NCI-H446 treated with DMSO at 0.1 percent for 48 hours (cell line): ENCODE measurements around the gene IL1B.

Experiments
- DNase-seq: peaks from one replicate; lab custom pipeline; 2025; lab: John Stamatoyannopoulos, UW

The IL1B gene

GRCh38 chr2:112829101-112829960 is 7.2 kb downstream of the IL1B start:
- DNase-seq: no peak

- no peak for DNase-seq
These were observed 8.3 kb downstream of the IL1B start for GRCh38 chr2:112828251-112828691.

DNA sequence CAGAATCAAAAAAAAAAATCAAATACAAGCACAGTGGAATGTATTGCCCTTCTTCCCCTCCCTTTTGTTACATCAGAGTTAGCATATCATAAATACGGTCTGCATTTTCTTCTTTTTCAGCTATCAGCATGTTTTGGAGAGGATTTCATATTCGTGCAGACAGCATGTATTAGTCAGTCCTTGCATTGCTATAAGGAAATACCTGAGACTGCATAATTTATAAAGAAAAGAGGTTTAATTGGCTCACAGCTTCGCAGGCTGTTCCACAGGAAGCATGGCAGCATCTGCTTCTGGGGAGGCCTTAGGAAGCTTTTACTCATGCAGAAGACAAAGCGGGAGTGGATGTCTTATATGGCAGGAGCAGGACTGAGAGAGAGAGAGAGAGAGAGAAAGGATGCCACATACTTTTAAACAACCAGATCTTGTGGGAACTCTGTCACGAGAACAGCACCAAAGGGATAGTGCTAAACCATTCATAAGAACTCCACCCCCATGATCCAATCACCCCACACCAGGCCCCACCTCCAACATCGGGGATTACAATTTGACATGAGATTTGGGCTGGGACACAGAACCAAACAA is 8.9 kb downstream of the IL1B start:
- no peak for DNase-seq

DNA sequence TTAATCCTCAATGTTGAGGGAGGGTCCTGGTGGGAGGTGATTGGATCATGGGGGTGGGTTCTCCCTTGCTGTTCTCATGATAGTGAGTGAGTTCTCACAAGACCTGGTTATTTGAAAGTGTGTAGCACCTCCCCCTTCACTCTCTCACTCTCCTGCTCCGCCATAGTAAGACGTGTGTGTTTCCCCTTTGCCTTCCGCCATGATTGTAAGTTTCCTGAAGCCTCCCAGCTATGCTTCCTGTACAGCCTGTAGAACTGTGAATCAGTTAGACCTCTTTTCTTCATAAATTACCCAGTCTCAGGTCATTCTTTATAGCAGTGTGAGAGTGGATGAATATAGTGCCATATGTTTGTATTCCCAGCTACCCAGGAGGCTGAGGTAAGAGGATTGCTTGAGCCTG is 9.6 kb downstream of the IL1B start:
- no peak for DNase-seq

DNA sequence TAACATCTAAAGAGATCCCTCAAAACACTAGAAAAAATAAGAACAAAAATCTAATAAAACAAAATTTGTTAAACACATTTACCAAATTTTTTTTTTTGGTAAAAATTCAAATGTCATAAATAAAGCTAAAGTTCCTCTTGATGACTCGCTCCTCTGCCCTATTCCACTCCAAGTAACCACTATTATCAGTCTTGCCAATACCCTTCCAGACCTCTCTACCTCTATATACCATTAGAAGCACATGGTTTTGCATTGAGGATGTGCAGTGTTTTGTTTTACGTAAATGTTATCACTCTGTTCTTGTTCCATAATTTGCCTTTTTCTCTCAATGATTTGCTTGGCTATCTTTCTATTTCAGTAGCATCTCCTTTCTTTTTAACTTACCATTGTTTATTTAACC is 10.9 kb downstream of the IL1B start:
- no peak for DNase-seq

- no peak for DNase-seq
These were observed 11.9 kb downstream of the IL1B start for GRCh38 chr2:112824694-112825085.

DNA sequence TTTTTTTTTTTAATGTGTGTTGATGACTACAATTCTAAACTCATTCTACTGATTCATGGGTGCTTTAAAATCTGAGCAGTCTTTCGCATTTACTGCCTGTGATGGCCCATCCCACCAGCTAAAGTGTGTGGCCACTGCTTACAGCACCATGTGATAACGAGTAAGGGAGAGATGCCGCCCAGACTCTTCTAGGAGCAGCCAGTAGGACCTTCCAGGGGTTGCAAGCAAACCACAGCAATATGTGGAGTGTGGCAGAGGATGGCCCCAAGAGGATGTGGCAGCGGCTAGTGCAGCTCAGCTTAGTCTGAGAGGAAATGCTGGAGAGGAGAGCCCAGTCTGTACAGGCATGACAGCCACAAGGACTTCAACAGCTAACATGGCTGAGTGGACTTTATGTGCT is 14.9 kb downstream of the IL1B start:
- DNase-seq: no peak

- DNase-seq: no peak
These were observed 15.4 kb downstream of the IL1B start for GRCh38 chr2:112821142-112821541.

- DNase-seq: no peak
These were observed 16.2 kb downstream of the IL1B start for GRCh38 chr2:112820343-112820742.

DNA sequence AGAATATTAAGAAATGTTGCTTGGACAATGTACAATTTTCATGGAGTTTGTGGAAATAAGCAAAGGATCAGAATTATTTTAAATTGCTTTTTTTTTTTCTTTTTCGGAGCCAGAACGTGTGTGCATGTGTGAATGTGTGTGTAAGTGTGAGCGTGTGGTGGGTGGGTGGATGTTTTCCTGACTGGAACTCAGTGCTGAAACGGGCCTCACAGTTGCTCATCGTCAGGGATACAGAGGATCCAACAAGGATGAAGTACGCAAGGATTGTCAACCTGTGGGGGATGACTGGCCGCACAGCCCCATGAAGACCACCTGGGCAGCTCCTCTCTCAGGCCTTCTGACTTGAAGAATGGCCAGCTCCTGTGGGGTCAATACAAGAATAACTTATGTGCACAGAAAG is 17.5 kb downstream of the IL1B start:
- no peak for DNase-seq

GRCh38 chr2:112818094-112818902 is 18.3 kb downstream of the IL1B start:
- no peak for DNase-seq

GRCh38 chr2:112817082-112817689 is 19.4 kb downstream of the IL1B start:
- DNase-seq: no peak

- DNase-seq: no peak
These were observed 22.3 kb downstream of the IL1B start for GRCh38 chr2:112814278-112814677.

GRCh38 chr2:112813280-112813966 is 23.2 kb downstream of the IL1B start:
- no peak for DNase-seq

DNA sequence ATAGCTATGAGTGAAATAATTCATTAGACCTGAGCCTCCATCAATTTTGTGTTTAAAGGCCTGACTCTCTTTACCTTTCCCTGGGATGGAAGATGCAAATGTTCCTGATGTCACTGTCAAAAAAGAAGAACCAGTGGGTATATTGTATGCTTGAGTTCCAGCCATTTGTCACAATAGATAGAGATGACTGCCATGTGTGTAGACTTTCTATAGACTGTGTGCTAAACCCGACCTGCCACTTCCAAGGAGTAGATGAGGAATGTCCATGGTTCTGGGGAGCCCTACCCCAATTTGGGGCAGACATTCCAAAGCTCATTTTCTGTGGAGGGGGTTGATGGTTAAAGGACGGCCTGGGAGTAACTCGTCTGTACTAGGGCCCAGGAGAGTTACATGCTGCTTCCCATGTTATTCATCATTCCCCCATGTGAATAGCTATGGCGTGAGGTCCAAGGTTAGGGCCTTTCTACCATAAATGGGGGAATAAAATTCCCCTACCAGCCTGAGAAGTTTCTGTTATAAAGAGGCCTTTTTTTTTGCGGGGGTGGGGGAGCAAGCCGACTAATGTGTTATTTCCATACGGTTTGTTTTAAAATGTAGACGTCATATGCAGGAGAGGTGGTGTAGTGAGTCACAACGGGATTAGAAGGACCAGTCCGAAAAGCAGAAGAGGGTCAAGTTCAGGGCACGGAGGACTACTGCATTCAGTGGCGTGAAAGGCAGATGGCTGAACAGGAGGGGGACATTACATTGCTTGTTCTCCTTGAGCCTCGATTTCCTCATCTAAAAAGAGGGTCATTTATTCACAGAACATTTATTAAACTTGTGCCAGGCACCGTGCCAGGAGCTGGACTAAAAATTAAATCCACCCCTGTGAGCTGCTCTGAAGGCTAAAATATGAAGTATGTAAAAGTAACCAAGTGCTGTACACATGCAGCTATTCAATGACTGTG is 24.0 kb downstream of the IL1B start:
- no peak for DNase-seq

- no peak for DNase-seq
These were observed 24.7 kb downstream of the IL1B start for GRCh38 chr2:112811841-112812306.

GRCh38 chr2:112811276-112811831 is 25.2 kb downstream of the IL1B start:
- no peak for DNase-seq

GRCh38 chr2:112809112-112809511 is 27.5 kb downstream of the IL1B start:
- DNase-seq: no peak

DNA sequence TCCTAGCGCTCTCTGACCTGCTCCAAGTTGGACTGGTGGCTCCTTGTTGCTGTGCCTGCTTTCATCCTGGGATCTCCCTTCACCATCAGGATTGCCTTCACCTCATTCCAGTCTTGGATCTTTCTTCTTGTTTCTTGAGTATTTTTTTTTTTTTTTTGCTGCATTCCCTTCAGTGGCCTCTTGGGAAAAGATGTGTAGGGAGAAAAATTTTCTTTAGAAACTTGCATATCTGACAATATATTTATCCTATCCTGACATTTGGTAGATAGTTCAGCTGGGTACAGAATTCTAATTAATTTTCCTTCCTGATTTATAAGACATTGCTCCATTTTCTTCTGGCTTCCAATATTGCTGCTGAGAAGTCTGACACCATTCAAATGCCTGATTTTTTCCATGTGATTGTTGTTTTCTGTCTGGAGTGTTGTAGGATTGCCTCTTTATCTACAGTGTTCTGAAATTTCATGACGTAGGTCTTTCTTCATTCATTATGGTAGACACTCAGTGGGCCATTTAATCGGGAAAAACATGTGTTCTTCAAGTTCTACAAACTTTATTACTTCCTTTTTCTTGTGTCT is 29.3 kb downstream of the IL1B start:
- DNase-seq: no peak

- no peak for DNase-seq
These were observed 31.0 kb downstream of the IL1B start for GRCh38 chr2:112805542-112805941.
